HEK293 (cell line): ENCODE data around the gene BCAN.

Experiments used
- CTCF ChIA-PET: fragments of 350-600 bp; formaldehyde crosslinking; extraction: SDS; loops from one replicate; lab custom pipeline; 2021; ENCODE audit warnings: antibody characterized with exemption; lab: Yijun Ruan, JAX
- POLR2A ChIA-PET: fragments of 300-600 bp; formaldehyde crosslinking; extraction: SDS; loops from one replicate; lab custom pipeline; 2020; ENCODE audit warnings: antibody characterized with exemption, inconsistent platforms; lab: Yijun Ruan, JAX
- H3K27ac ChIP-seq: fragments of 200-500 bp; sonication (Bioruptor generic); 2 replicates; pipeline ENCODE4 v1.5.1; 2014; ENCODE audit warnings: low read depth, low read length, control low read depth, inconsistent platforms; ENCODE audit errors: extremely low read depth
- H3K36me3 ChIP-seq, 2 experiments: fragments of 200-500 bp in 1 of 2; sonication (Bioruptor generic) in 1 of 2; 1 replicate in 1 of 2; 2 replicates in 1 of 2; pipeline ENCODE4 v1.5.1; 2014 to 2017; ENCODE audit warnings: inconsistent platforms in 2 of 2, low read length in 2 of 2; ENCODE audit not compliant: control insufficient read depth in 2 of 2, insufficient read depth in 1 of 2
- H3K4me1 ChIP-seq: fragments of 200-500 bp; sonication (Bioruptor generic); 2 replicates; pipeline ENCODE4 v1.5.1; 2014; ENCODE audit warnings: mild to moderate bottlenecking, low read length, inconsistent platforms; ENCODE audit not compliant: control insufficient read depth, insufficient read depth
- H3K4me3 ChIP-seq: 2 replicates; pipeline ENCODE4 v1.5.1; 2011; ENCODE audit warnings: low read depth, mild to moderate bottlenecking, control low read depth, low read length, moderate library complexity
- H3K9me3 ChIP-seq: fragments of 200-500 bp; sonication (Bioruptor generic); 2 replicates; pipeline ENCODE4 v1.5.1; 2014; ENCODE audit warnings: low read depth, low read length, inconsistent platforms; ENCODE audit not compliant: control insufficient read depth, insufficient read depth
- BCL11B ChIP-seq: fragments of 450-650 bp; formaldehyde crosslinking; IDR thresholded peaks from 2 replicates; pipeline ENCODE4 v1.5.1; 2016; ENCODE audit warnings: low read depth, missing biosample characterization, missing genetic modification characterization
- KLF8 ChIP-seq: fragments of 450-650 bp; formaldehyde crosslinking; IDR thresholded peaks from 2 replicates; pipeline ENCODE4 v1.5.1; 2016; ENCODE audit warnings: missing biosample characterization, missing genetic modification characterization
- MZF1 ChIP-seq: fragments of 450-650 bp; formaldehyde crosslinking; IDR thresholded peaks from 2 replicates; pipeline ENCODE4 v1.5.1; 2017; ENCODE audit warnings: missing biosample characterization, missing genetic modification characterization, borderline replicate concordance
- OSR2 ChIP-seq: fragments of 450-650 bp; formaldehyde crosslinking; IDR thresholded peaks from 2 replicates; pipeline ENCODE4 v1.5.1; 2016; ENCODE audit warnings: missing biosample characterization, missing genetic modification characterization
- PRDM1 ChIP-seq: fragments of 450-650 bp; formaldehyde crosslinking; IDR thresholded peaks from 2 replicates; pipeline ENCODE4; 2016; ENCODE audit warnings: missing biosample characterization, missing genetic modification characterization
- SCRT2 ChIP-seq: fragments of 450-650 bp; formaldehyde crosslinking; IDR thresholded peaks from 2 replicates; pipeline ENCODE4 v1.5.1; 2016; ENCODE audit warnings: missing biosample characterization, missing genetic modification characterization
- SP3 ChIP-seq: fragments of 450-650 bp; formaldehyde crosslinking; IDR thresholded peaks from 2 replicates; pipeline ENCODE4 v1.5.1; 2016; ENCODE audit warnings: missing biosample characterization, missing genetic modification characterization
- ZBTB6 ChIP-seq: fragments of 450-650 bp; formaldehyde crosslinking; IDR thresholded peaks from 2 replicates; pipeline ENCODE4 v1.5.1; 2017; ENCODE audit warnings: missing biosample characterization, missing genetic modification characterization
- ZNF223 ChIP-seq: fragments of 450-650 bp; formaldehyde crosslinking; IDR thresholded peaks from 2 replicates; pipeline ENCODE4 v1.5.1; 2016; ENCODE audit warnings: missing biosample characterization, missing genetic modification characterization
- ZNF292 ChIP-seq: fragments of 450-650 bp; formaldehyde crosslinking; IDR thresholded peaks from 2 replicates; pipeline ENCODE4 v1.5.1; 2016; ENCODE audit warnings: low read depth, missing biosample characterization, missing genetic modification characterization, borderline replicate concordance
- ZNF529 ChIP-seq: fragments of 450-650 bp; formaldehyde crosslinking; IDR thresholded peaks from 2 replicates; pipeline ENCODE4 v1.5.1; 2017; ENCODE audit warnings: missing genetic modification characterization, missing biosample characterization; ENCODE audit not compliant: insufficient replicate concordance
- ZNF571 ChIP-seq: fragments of 450-650 bp; formaldehyde crosslinking; IDR thresholded peaks from 2 replicates; pipeline ENCODE4 v1.5.0; 2017; ENCODE audit warnings: missing biosample characterization, missing genetic modification characterization
- ZNF639 ChIP-seq: fragments of 450-650 bp; formaldehyde crosslinking; IDR thresholded peaks from 2 replicates; pipeline ENCODE4 v1.5.1; 2016; ENCODE audit warnings: missing biosample characterization, missing genetic modification characterization
- ZNF843 ChIP-seq: fragments of 450-650 bp; formaldehyde crosslinking; IDR thresholded peaks from 2 replicates; pipeline ENCODE4 v1.5.1; 2016; ENCODE audit warnings: missing biosample characterization, missing genetic modification characterization
- ZSCAN4 ChIP-seq: fragments of 450-650 bp; formaldehyde crosslinking; IDR thresholded peaks from 2 replicates; pipeline ENCODE4 v1.5.1; 2017; ENCODE audit warnings: missing biosample characterization, missing genetic modification characterization
- TF ChIP-seq, protein P1 (sequence below): fragments of 450-650 bp; formaldehyde crosslinking; IDR thresholded peaks from 2 replicates; pipeline ENCODE4 v1.5.1; 2017; ENCODE audit warnings: missing biosample characterization, missing genetic modification characterization
- TF ChIP-seq, protein P2 (sequence below): fragments of 450-650 bp; IDR thresholded peaks from 2 replicates; pipeline ENCODE4 v1.5.1; 2018; ENCODE audit warnings: missing biosample characterization, missing genetic modification characterization
- TF ChIP-seq, protein P3 (sequence below): IDR thresholded peaks from 2 replicates; pipeline ENCODE4 v1.6.1; 2011; ENCODE audit warnings: mild to moderate bottlenecking, low read depth, low read length, borderline replicate concordance
- TF ChIP-seq, protein P4 (sequence below): fragments of 450-650 bp; formaldehyde crosslinking; IDR thresholded peaks from 2 replicates; pipeline ENCODE4 v1.5.1; 2016; ENCODE audit warnings: missing biosample characterization, missing genetic modification characterization
- TF ChIP-seq, protein P5 (sequence below): sonication (generic); formaldehyde crosslinking; IDR thresholded peaks from 2 replicates; pipeline ENCODE4 v1.8.1; 2022; ENCODE audit warnings: mild to moderate bottlenecking, moderate library complexity, missing genetic modification reagents

Gene BCAN

DNA sequence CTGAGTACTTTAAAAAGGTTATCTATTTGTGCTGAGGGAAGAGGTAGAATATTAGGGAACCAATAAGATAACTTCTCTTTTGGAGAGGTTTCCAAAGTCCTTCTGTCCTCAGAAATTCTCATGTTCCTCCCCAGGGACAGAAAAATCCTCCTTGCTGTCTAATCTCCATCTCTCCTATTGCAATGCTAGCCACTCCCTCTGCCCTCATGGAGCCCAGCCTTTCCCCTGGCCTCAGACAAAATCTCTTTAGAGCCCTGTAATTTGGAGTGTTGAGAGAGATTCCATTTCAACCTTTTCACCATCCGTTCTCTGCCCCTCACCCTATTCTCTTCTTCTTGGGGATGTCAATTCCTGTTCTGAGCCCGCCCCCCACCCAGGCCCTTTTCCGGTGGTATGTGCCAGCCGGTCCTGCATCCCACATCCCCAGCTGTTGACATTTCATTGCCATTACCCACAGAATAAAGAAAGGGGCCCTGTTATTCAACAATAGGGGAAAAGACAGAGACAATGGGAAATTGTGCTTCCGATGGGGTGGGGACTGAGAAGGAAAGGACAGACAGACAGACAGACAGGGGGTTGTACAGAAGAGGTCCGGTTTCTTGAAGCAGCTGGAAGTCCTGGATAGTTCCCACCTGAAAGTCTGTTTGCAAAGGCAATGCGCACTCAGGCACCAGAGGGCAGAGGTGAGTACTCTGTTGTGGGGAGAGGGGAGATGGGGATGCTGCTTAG is 22.9 kb upstream of the BCAN start, which contains the start of gene HAPLN2 (continued):
- TF ChIP-seq SCRT2 (no peak), PRDM1 (0 out of 2 replicates have a peak, but pooled peaks have one; percentile 11), ZNF223 (no peak), KLF8 (tag by site-specific recombination) (0 out of 2 replicates have a peak, but pooled peaks have one; percentile 13), ZNF292 (no peak), MZF1 (tag by site-specific recombination) (peak; percentile 39; the same call in 1 of the 2 replicates), ZNF529 (tag by site-specific recombination) (no peak), OSR2 (tag by site-specific recombination) (no peak), ZSCAN4 (tag by site-specific recombination) (no peak)
- TF ChIP-seq, protein P1, sequence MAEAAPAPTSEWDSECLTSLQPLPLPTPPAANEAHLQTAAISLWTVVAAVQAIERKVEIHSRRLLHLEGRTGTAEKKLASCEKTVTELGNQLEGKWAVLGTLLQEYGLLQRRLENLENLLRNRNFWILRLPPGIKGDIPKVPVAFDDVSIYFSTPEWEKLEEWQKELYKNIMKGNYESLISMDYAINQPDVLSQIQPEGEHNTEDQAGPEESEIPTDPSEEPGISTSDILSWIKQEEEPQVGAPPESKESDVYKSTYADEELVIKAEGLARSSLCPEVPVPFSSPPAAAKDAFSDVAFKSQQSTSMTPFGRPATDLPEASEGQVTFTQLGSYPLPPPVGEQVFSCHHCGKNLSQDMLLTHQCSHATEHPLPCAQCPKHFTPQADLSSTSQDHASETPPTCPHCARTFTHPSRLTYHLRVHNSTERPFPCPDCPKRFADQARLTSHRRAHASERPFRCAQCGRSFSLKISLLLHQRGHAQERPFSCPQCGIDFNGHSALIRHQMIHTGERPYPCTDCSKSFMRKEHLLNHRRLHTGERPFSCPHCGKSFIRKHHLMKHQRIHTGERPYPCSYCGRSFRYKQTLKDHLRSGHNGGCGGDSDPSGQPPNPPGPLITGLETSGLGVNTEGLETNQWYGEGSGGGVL, result no peak
- TF ChIP-seq, protein P2, sequence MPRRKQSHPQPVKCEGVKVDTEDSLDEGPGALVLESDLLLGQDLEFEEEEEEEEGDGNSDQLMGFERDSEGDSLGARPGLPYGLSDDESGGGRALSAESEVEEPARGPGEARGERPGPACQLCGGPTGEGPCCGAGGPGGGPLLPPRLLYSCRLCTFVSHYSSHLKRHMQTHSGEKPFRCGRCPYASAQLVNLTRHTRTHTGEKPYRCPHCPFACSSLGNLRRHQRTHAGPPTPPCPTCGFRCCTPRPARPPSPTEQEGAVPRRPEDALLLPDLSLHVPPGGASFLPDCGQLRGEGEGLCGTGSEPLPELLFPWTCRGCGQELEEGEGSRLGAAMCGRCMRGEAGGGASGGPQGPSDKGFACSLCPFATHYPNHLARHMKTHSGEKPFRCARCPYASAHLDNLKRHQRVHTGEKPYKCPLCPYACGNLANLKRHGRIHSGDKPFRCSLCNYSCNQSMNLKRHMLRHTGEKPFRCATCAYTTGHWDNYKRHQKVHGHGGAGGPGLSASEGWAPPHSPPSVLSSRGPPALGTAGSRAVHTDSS (tag by site-specific recombination), result no peak
- TF ChIP-seq, protein P3, sequence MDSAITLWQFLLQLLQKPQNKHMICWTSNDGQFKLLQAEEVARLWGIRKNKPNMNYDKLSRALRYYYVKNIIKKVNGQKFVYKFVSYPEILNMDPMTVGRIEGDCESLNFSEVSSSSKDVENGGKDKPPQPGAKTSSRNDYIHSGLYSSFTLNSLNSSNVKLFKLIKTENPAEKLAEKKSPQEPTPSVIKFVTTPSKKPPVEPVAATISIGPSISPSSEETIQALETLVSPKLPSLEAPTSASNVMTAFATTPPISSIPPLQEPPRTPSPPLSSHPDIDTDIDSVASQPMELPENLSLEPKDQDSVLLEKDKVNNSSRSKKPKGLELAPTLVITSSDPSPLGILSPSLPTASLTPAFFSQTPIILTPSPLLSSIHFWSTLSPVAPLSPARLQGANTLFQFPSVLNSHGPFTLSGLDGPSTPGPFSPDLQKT, result no peak
- TF ChIP-seq, protein P4, sequence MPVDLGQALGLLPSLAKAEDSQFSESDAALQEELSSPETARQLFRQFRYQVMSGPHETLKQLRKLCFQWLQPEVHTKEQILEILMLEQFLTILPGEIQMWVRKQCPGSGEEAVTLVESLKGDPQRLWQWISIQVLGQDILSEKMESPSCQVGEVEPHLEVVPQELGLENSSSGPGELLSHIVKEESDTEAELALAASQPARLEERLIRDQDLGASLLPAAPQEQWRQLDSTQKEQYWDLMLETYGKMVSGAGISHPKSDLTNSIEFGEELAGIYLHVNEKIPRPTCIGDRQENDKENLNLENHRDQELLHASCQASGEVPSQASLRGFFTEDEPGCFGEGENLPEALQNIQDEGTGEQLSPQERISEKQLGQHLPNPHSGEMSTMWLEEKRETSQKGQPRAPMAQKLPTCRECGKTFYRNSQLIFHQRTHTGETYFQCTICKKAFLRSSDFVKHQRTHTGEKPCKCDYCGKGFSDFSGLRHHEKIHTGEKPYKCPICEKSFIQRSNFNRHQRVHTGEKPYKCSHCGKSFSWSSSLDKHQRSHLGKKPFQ (tag by site-specific recombination), result peak; percentile 37; the same call in 1 of the 2 replicates
- TF ChIP-seq, protein P5, sequence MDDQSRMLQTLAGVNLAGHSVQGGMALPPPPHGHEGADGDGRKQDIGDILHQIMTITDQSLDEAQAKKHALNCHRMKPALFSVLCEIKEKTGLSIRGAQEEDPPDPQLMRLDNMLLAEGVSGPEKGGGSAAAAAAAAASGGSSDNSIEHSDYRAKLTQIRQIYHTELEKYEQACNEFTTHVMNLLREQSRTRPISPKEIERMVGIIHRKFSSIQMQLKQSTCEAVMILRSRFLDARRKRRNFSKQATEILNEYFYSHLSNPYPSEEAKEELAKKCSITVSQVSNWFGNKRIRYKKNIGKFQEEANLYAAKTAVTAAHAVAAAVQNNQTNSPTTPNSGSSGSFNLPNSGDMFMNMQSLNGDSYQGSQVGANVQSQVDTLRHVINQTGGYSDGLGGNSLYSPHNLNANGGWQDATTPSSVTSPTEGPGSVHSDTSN (CRISPR knock-in tag), result no peak

- POLR2A ChIA-PET, result interaction anchor here (1.3 kb wide), 1 partner anchor 109 kb away, joined by 6 read pairs; the partner anchor contains the start of genes ISG20L2 and METTL25B
- TF ChIP-seq ZBTB6 (tag by site-specific recombination) (no peak), ZNF529 (tag by site-specific recombination) (no peak), BCL11B (no peak), ZNF292 (no peak), SP3 (tag by site-specific recombination) (no peak), ZNF639 (tag by site-specific recombination) (no peak), ZNF843 (tag by site-specific recombination) (no peak), ZNF571 (tag by site-specific recombination) (0 out of 2 replicates have a peak, but pooled peaks have one; percentile 19)
Observed at GRCh38 chr1:156619582-156619955, 22.3 kb upstream of the BCAN start.

More at GRCh38 chr1:156619582-156619955, 22.3 kb upstream of the BCAN start:
- Histone ChIP-seq H3K9me3 (no peaks in the 10 kb centered on the region), H3K27ac (no peak overlapping the region), H3K4me1 (peaks cover 5% of the 10 kb centered on the region), H3K4me3 (no peak overlapping the region), H3K36me3 (no peaks in the 10 kb centered on the region)
- CTCF ChIA-PET, result interaction anchor here (0.5 to 4.7 kb wide), 35 partner anchors 8 to 1209 kb away, joined by 3 to 45 read pairs (median 4); partner anchors contain the start of genes CRABP2, GPATCH4, NAXE and NES
